ENCODE measurements around the gene KLHDC7A. TPM values are rescaled to one million over a fixed set of nuclear protein-coding genes. Genes with fewer than 3 reads are reported as not detected.

Gene KLHDC7A
- total and polyA plus RNA-seq, 10 donors: not detected

DNA sequence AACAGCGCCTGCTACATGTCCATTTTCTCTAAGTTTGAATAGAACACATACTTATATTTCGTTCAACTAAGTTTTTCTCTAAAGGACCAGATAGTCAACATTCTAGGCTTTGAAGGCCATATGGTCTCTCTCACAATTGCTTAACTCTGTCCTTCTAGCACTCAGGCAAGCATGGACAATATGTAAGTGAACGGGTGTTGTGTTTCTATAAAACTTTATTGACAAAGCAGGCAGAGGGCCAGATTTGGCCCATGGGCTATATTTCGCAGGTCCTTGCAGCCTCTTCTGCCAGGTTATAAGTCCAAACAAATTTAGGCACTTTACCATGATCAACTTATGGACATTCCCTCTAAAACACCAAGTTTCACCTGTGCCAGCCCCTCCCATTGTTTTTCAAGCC lies 21.1 kb downstream of the KLHDC7A start:
- no peak for TF ChIP-seq POLR2AphosphoS5 (IDR thresholded peaks at IDR 0.05)
- no peak for TF ChIP-seq POLR2A (IDR thresholded peaks at IDR 0.05)
- TF ChIP-seq, protein P1, sequence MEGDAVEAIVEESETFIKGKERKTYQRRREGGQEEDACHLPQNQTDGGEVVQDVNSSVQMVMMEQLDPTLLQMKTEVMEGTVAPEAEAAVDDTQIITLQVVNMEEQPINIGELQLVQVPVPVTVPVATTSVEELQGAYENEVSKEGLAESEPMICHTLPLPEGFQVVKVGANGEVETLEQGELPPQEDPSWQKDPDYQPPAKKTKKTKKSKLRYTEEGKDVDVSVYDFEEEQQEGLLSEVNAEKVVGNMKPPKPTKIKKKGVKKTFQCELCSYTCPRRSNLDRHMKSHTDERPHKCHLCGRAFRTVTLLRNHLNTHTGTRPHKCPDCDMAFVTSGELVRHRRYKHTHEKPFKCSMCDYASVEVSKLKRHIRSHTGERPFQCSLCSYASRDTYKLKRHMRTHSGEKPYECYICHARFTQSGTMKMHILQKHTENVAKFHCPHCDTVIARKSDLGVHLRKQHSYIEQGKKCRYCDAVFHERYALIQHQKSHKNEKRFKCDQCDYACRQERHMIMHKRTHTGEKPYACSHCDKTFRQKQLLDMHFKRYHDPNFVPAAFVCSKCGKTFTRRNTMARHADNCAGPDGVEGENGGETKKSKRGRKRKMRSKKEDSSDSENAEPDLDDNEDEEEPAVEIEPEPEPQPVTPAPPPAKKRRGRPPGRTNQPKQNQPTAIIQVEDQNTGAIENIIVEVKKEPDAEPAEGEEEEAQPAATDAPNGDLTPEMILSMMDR (IDR thresholded peaks at IDR 0.05 in 8 of 11, conservative IDR thresholded peaks at IDR 0.05 in 3 of 11): no peak
- Histone ChIP-seq H3K4me1 (no peaks in the 10 kb centered on the region), H3K9me3 (peaks cover 0 to 15% (median 5%) of the 10 kb centered on the region in 8 donors), H3K27me3 (replicated peaks in 1 of 7) (peaks cover 0 to 24% (median 0%) of the 10 kb centered on the region in 7 donors), H3K36me3 (no peaks in the 10 kb centered on the region), H3K27ac (no peak overlapping the region), H3K4me3 (no peak overlapping the region)
- intact Hi-C loops (cut with DNase I; ENCODE audit: low total_unique reads): no loop called here
- WGBS, 5 donors: 84 to 91% (median 89%) methylated on average over 4 of the region's 4 CpGs
- DNase-seq: no peak

DNA sequence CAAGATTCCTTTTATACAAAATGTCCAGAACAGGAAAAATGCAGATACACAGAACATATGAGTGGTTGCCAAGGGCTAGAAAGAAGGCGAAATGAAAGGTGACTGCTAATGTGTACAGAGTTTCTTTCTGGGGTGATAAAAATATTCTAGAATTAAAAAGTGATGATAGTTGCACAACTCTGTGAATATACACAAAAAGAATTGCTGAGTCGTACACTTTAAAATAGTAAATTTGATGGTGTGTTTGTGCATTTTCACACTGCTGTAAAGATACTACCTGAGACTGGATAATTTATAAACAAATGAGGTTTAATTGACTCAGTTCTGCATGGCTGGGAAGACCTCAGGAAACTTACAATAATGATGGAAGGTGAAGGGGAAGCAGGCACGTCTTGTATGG lies 23.9 kb downstream of the KLHDC7A start:
- Histone ChIP-seq H3K27ac (no peak overlapping the region), H3K4me3 (no peak overlapping the region), H3K9me3 (peaks cover 0 to 32% (median 19%) of the 10 kb centered on the region in 8 donors), H3K36me3 (no peaks in the 10 kb centered on the region), H3K27me3 (replicated peaks in 1 of 7) (peaks cover 0 to 15% (median 0%) of the 10 kb centered on the region in 7 donors), H3K4me1 (no peaks in the 10 kb centered on the region)
- 58 to 66% (median 59%) methylated on average over 3 of the region's 3 CpGs for WGBS, 5 donors
- no peak for DNase-seq
- intact Hi-C loops (cut with DNase I; ENCODE audit: low total_unique reads): no loop called here
- TF ChIP-seq POLR2A (IDR thresholded peaks at IDR 0.05) (no peak), POLR2AphosphoS5 (IDR thresholded peaks at IDR 0.05) (no peak)
- TF ChIP-seq, protein P1 (IDR thresholded peaks at IDR 0.05 in 8 of 11, conservative IDR thresholded peaks at IDR 0.05 in 3 of 11): no peak

DNA sequence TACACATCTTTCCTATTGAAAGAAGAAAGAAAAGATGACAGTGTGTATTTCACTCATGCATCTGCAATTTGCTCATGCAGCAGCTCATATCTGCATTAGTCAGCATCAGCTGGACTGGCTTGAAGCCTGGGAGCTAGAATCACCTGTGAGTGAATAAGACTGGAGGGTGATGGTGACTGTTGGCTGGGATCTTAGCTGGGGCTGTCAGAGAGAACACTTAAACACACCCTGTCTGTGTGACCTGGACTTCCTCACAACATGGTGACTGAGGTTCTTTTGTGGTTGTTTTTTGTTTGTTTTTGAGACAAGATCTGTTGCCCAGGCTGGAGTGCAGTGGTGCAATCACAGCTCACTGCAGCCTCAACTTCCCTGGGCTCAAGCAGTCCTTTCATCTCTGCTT lies 24.9 kb downstream of the KLHDC7A start:
- DNase-seq: peak; percentile 12
- TF ChIP-seq POLR2A (IDR thresholded peaks at IDR 0.05) (no peak), POLR2AphosphoS5 (IDR thresholded peaks at IDR 0.05) (no peak)
- TF ChIP-seq, protein P1 (IDR thresholded peaks at IDR 0.05 in 8 of 11, conservative IDR thresholded peaks at IDR 0.05 in 3 of 11): no peak
- Histone ChIP-seq H3K4me1 (no peaks in the 10 kb centered on the region), H3K27ac (no peak overlapping the region), H3K4me3 (no peak overlapping the region), H3K27me3 (replicated peaks in 1 of 7) (peaks cover 0 to 19% (median 0%) of the 10 kb centered on the region in 7 donors), H3K9me3 (peaks cover 0 to 32% (median 19%) of the 10 kb centered on the region in 8 donors), H3K36me3 (no peaks in the 10 kb centered on the region)
- intact Hi-C loops (cut with DNase I; ENCODE audit: low total_unique reads): no loop called here

DNA sequence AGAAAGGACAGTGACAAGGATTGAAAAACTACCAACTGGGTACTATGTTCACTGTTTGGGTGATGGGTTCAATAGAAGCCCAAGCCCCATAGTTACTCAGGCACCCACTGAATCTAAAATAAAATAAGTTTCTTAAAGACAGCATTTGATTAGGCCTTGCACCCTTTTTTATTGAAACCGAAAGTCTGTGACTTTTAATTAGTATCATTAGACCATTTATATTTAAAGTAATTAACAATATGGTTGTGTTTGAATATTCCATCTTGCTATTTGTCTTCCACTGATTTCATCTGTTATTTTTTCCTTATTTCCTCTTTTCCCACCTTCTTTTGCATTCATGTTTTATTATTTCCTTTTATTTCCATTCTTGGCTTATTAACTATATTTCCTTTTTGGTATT lies 27.4 kb downstream of the KLHDC7A start:
- no peak overlapping the region for H3K4me3 ChIP-seq
- intact Hi-C loops (cut with DNase I; ENCODE audit: low total_unique reads): no loop called here
- H3K27ac ChIP-seq: no peak overlapping the region
- no peak for DNase-seq
- no peaks in the 10 kb centered on the region for H3K36me3 ChIP-seq
- TF ChIP-seq, protein P1 (IDR thresholded peaks at IDR 0.05 in 8 of 11, conservative IDR thresholded peaks at IDR 0.05 in 3 of 11): no peak
- TF ChIP-seq POLR2AphosphoS5 (IDR thresholded peaks at IDR 0.05) (no peak), POLR2A (IDR thresholded peaks at IDR 0.05) (no peak)
- WGBS, 5 donors: 58 to 92% (median 90%) methylated on average over 1 of the region's 1 CpG
- H3K4me1 ChIP-seq: no peaks in the 10 kb centered on the region
- peaks cover 0 to 32% (median 19%) of the 10 kb centered on the region in 8 donors for H3K9me3 ChIP-seq
- H3K27me3 ChIP-seq (replicated peaks in 1 of 7): peaks cover 0 to 33% (median 0%) of the 10 kb centered on the region in 7 donors

Measured in spleen (tissue), 11 donors.